Progenitor cell of endocrine pancreas (in vitro differentiated cells): ENCODE results near the gene ACCSL. TPM values are rescaled to one million over a fixed set of nuclear protein-coding genes. Genes with fewer than 3 reads are reported as not detected.

Source experiments
- DNase-seq: peaks from one replicate; pipeline ENCODE4 v3.0.0; 2021; ENCODE audit warnings: low spot score; ENCODE audit not compliant: unreplicated experiment
- H3K27ac Mint-ChIP-seq: 2 replicates; pipeline ENCODE4 v1.8.0; 2021; ENCODE audit warnings: mild to moderate bottlenecking, moderate library complexity, mixed read lengths
- H3K27me3 Mint-ChIP-seq: 2 replicates; pipeline ENCODE4 v1.8.0; 2021; ENCODE audit warnings: mixed read lengths
- H3K36me3 Mint-ChIP-seq: 2 replicates; pipeline ENCODE4 v1.8.0; 2022; ENCODE audit warnings: mixed read lengths; ENCODE audit not compliant: insufficient read depth
- H3K4me1 Mint-ChIP-seq: 2 replicates; pipeline ENCODE4 v1.8.0; 2021; ENCODE audit warnings: low read depth, mixed read lengths
- H3K4me3 Mint-ChIP-seq: 2 replicates; pipeline ENCODE4 v1.8.0; 2021; ENCODE audit warnings: low read depth, mild to moderate bottlenecking, moderate library complexity, mixed read lengths
- H3K9me3 Mint-ChIP-seq: 2 replicates; pipeline ENCODE4 v1.8.0; 2021; ENCODE audit warnings: low read depth, mixed read lengths
- CTCF ChIP-seq: fragments of 200-600 bp; sonication (generic); IDR thresholded peaks from one replicate; pipeline ENCODE4 v1.5.0; 2021; ENCODE audit warnings: antibody characterized with exemption, mild to moderate bottlenecking; ENCODE audit not compliant: unreplicated experiment
- total RNA-seq: library from RNA; stranded (reverse); gene quantifications from 2 replicates; pipeline ENCODE4 v1.2.1, GENCODE V29; 2021

ACCSL gene
- total RNA-seq, 1 donor from 2014 or later, result not detected

GRCh38 chr11:44088377-44088776, 40.6 kb downstream of the ACCSL start:
- H3K4me1 Mint-ChIP-seq, result no peaks in the 10 kb centered on the region
- peaks cover 18% of the 10 kb centered on the region for H3K36me3 Mint-ChIP-seq
- no peaks in the 10 kb centered on the region for H3K27me3 Mint-ChIP-seq
- no peak for DNase-seq
- TF ChIP-seq CTCF, result no peak
- no peak overlapping the region for H3K27ac Mint-ChIP-seq
- H3K4me3 Mint-ChIP-seq, result no peak overlapping the region
- H3K9me3 Mint-ChIP-seq, result peaks cover 18% of the 10 kb centered on the region

GRCh38 chr11:44088871-44089270, 41.1 kb downstream of the ACCSL start:
- Mint-ChIP-seq H3K9me3 (peaks cover 18% of the 10 kb centered on the region), H3K27me3 (no peaks in the 10 kb centered on the region), H3K27ac (no peak overlapping the region), H3K4me1 (no peaks in the 10 kb centered on the region), H3K36me3 (peaks cover 18% of the 10 kb centered on the region), H3K4me3 (no peak overlapping the region)
- TF ChIP-seq CTCF, result no peak
- no peak for DNase-seq

GRCh38 chr11:44090539-44090938, 42.8 kb downstream of the ACCSL start:
- Mint-ChIP-seq H3K36me3 (peaks cover 13% of the 10 kb centered on the region), H3K9me3 (peaks cover 16% of the 10 kb centered on the region), H3K27me3 (no peaks in the 10 kb centered on the region), H3K4me1 (no peaks in the 10 kb centered on the region), H3K4me3 (no peak overlapping the region), H3K27ac (no peak overlapping the region)
- no peak for DNase-seq
- no peak for TF ChIP-seq CTCF

GRCh38 chr11:44094260-44094868, 46.6 kb downstream of the ACCSL start:
- Mint-ChIP-seq H3K4me1 (peaks cover 6% of the 10 kb centered on the region), H3K9me3 (peaks cover 4% of the 10 kb centered on the region), H3K4me3 (peak overlapping the region; percentile 73), H3K36me3 (peaks cover 3% of the 10 kb centered on the region), H3K27me3 (no peaks in the 10 kb centered on the region), H3K27ac (no peak overlapping the region)
- peak; percentile 84 for TF ChIP-seq CTCF
- peak; percentile 57 for DNase-seq

GRCh38 chr11:44095506-44096359, 48.0 kb downstream of the ACCSL start, which contains the start of gene EXT2:
TSS of gene EXT2 (plus strand) at chr11:44095678. CDS start at chr11:44107713, 12,035 bp downstream.
- peaks cover 6% of the 10 kb centered on the region for H3K4me1 Mint-ChIP-seq
- H3K4me3 Mint-ChIP-seq, result peak within 1 kb of the TSS; percentile 82
- DNase-seq, result peak; percentile 81
- H3K27ac Mint-ChIP-seq, result peak within 1 kb of the TSS; percentile 45
- H3K27me3 Mint-ChIP-seq, result no peaks in the 10 kb centered on the region
- H3K9me3 Mint-ChIP-seq, result no peaks in the 10 kb centered on the region
- peak; percentile 86 for TF ChIP-seq CTCF
- peaks cover 1% of the 10 kb centered on the region for H3K36me3 Mint-ChIP-seq
